HG02763 (cell line): ENCODE measurements around the gene VWA8.
"Not testable (repeated sequence)": the region's sequence is repeated elsewhere in the genome, so short reads cannot be mapped to it uniquely, and the experiment has no call there.

Source experiments
- ATAC-seq: cut with Tn5 transposase; IDR thresholded peaks from one replicate; pipeline ENCODE4 v1.9.1; 2021; ENCODE audit warnings: mild to moderate bottlenecking, moderate library complexity; ENCODE audit not compliant: unreplicated experiment

Gene VWA8

DNA sequence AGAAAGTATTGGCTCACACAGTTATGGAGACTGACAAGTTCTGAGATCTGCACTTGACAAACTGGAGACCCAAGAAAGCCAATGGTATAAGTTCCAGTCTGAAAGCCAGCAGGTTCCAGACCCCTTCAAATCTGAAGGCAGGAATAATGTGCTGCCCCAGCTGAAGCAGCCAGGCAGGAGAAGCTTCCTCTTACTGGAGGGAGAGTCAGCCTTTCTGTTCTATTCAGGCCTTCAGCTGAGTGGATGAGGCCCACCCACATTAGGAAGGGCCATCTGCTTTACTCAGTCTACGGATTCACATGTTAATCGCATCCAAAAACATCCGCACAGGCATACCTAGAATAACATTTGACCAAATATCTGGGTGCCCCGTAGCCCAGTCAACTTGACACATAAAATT is 8.2 kb upstream of the VWA8 start:
- ATAC-seq = no peak

DNA sequence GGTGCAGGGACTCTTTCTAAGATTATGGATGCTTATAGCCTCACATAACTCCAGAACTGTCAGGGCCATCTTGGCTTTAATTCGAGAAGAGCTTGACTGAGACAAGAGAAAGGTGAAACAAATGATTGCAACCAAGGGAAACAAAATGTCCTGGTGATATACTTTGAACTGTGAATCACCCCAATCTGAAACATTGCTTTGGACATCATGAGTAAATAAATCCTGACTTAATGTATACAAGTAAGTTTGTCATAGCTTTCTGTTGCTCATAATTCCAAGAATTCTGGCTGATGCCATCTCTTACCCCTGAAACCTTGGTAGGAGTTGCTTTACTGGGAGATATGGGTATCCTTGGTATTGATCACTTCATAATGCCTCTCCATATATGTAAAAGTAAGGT is 5.8 kb upstream of the VWA8 start:
- ATAC-seq = no peak

- ATAC-seq = no peak
These were observed 2.1 kb upstream of the VWA8 start for GRCh38 chr13:41962994-41963393.

DNA sequence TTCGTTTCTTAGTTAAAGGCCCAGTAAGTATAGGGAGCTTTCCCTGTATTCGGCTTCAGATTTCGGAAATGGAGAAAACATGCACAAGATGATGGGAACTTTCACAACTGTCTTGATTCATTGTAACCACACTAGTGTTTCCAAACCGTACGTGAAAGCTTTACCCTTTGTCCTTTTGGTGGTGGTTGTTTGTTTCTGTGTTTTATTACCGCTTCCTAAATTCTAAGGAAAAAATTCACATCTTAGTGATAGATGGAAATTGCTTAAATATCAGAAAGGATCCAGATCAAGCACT is 504 bp upstream of the VWA8 start:
- ATAC-seq = no peak

GRCh38 chr13:41960211-41960636 is 685 bp downstream of the VWA8 start:
- ATAC-seq = peak; percentile 6

- no peak for ATAC-seq
These were observed 4.6 kb downstream of the VWA8 start for GRCh38 chr13:41956272-41956671.

DNA sequence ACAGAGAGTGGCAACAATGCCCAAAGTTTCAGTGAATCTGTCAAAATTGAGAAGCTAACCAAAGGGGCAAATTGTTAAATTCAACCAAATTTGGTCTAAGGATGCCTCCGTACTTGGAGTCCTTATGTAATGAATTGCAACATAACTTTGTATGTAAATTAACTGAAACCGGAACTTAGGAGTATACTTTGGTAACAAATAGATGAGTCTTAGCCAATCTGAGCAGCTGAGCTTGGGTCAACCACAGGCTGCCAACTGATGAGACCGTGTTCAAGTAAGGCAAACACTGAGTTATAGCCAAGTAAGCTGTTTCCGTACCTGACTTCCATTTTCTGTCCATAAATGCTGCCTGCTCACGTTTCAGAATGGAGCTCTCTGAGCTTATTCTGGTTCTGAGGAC is 5.3 kb downstream of the VWA8 start:
- ATAC-seq = no peak

DNA sequence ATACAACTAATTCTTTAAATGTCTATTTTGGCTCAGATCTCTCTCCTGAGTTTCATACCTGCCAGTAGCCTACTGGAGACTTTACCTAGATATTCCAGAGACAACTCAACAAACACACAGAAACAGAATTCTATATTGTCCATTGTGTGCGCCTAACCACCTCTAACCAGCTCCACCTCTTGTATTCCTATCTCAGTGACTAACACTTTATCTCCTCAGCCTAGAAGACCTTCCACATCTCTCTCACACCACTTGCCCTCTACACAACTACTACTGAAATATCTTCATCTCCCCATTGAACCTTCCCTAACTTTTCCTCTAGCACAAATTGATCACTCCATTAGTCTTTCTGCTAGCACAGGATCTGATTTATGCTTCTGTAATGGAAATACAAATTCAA is 6.7 kb downstream of the VWA8 start:
- no peak for ATAC-seq

- no peak for ATAC-seq
These were observed 8.2 kb downstream of the VWA8 start for GRCh38 chr13:41952749-41953148.

- not testable (repeated sequence) for ATAC-seq
These were observed 11.8 kb downstream of the VWA8 start for GRCh38 chr13:41949104-41949503.

DNA sequence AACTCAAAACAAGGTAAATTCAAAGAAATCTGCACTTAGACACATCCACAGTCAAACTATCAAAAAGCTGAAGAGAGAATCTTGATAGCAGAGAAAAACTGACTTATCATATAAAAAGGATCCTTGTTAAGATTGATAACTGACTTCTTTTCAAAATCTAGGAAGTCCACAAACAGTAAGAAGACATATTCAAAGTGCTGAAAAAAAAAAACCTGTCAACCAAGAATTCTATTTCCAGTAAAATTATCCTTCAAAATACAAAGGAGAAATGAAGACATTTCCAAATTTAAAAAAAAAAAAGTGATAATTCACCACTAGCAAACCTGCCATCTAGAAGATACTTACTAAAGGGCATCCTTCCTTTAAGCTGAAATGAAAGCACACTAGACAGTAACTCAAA is 15.0 kb downstream of the VWA8 start:
- no peak for ATAC-seq

- no peak for ATAC-seq
These were observed 16.1 kb downstream of the VWA8 start for GRCh38 chr13:41944635-41945397.

GRCh38 chr13:41944229-41944628 is 16.7 kb downstream of the VWA8 start:
- no peak for ATAC-seq

DNA sequence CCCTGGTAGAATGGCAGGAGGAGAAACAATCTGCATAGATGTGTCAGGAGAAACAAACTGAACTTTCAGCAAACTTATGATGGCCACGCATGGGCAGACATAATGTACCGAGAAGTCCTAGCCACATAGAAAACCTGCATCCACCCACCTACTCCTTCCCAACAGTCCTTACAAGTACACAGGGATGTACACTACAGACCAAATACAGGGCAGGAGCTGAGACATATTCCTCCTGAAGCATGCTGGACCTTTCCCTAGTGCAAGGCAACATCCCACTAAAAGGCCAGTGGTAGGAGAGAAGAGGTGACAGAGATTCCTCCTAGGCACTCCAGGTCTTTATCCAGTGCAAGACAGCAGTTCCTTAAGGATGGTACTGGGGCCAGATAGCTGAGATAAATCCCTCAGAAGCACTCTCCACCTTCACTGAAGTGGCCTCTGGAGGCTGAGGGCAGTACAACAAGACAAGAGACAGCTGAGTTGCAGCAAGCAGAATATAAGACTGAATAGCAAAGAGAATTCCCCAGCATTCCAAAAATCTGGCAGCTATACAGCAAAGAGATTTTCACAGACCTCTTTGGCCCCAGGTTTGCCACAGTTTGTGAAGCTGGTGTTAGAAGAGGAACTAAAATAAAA is 18.3 kb downstream of the VWA8 start:
- ATAC-seq = no peak

GRCh38 chr13:41941174-41941573 is 19.7 kb downstream of the VWA8 start:
- no peak for ATAC-seq

DNA sequence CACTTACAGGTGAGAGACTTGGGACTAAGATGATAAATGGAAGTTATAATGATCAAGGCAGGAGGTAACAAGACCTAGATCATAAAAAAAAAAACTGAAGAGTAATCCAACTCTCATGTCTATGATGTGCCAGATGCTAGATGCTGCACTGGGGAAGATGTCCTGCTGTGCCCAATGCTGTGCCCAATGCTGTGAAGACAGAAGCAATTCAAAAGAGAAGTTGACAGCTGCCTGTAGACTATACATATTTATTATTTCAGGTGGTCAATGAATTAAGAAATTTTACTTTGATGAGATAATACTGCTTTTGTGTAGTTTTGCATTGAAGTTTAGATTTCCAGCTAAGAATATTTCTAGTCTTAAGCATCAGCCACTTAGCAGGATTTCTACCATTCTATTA is 21.5 kb downstream of the VWA8 start:
- ATAC-seq = no peak

DNA sequence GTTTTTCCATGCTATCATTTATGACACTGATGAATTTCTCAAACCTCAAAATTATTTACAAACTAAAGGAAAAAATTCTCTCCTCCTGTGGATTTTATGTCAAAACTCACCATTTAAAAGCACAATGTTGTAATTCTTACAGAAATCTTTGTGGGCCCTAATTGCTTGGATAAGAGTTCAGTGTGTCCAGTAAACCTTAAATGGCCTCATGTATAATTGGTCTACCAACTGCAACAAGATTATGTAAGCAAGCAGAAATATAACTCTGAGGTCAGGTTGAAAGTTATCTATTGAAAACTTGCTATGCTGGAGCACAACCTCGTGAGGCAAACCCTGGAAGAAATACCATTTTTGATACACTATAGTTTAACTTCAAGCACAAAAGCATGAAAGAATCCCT is 22.0 kb downstream of the VWA8 start:
- no peak for ATAC-seq

GRCh38 chr13:41937388-41937787 is 23.5 kb downstream of the VWA8 start:
- ATAC-seq = no peak

GRCh38 chr13:41935501-41935900 is 25.4 kb downstream of the VWA8 start:
- no peak for ATAC-seq

DNA sequence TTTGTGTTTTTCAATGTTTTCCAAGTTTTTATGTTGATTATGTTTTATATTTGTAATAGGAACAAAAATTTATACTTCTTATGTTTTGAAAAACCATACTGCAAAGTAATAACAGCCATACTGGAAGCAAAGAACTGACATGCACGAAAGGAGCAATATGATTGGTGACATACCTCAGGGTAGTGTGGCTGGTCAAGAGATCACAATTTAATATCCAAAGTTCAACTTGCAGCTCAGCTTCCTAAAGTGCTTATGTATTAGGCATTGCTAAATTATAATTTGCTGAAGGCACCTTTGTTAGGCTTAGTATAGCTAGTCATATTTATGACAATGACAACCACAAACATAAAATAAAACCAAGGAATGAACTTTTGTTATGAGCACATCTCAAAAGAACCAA is 25.9 kb downstream of the VWA8 start:
- no peak for ATAC-seq

DNA sequence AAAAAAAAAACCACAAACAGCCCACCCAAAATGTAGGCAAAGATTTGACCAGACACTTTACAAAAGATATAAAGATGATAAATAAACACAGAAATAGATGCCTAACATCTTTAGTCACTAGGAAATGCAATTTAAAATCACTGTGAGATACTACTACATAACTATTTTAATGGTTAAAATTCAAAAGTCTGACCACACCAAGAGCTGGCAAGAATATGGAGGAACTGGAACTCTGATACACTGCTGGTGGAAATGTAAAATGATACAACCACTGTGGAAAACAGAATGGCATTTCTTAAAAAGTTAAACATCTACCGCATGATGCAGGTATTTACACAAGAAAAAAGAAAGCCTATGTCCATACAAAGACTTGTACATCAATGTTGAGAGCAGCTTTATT is 26.8 kb downstream of the VWA8 start:
- no peak for ATAC-seq

DNA sequence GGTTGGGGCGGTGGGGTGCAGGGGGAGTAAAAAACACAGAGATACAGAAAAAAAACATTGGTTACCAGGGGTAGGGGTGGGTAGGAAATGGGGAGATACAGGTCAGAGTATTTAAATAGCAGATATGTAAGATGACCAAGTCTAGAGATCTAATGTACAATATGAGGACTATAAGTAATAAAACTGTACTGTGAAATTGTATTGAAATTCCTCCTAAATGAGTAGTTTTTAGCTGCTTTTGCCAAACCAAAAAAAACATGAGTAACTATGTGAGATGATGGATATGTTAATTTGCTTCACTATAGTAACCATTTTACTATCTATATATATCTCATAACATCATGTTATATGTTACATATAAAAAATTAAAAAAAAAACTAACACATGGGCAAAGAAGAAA is 29.6 kb downstream of the VWA8 start:
- ATAC-seq = no peak

- no peak for ATAC-seq
These were observed 30.8 kb downstream of the VWA8 start for GRCh38 chr13:41930154-41930553.
